GM10266 (cell line): ENCODE data around the gene SV2B.

Source experiments
- DNase-seq: peaks from one replicate; pipeline ENCODE4 v3.0.0; 2012; ENCODE audit errors: extremely low spot score
- CTCF ChIP-seq: IDR thresholded peaks from 2 replicates; pipeline ENCODE4 v1.5.1; 2012; ENCODE audit warnings: mild to moderate bottlenecking, low read depth; ENCODE audit not compliant: control insufficient read depth, insufficient read depth; ENCODE audit errors: missing control alignments

Gene SV2B

GRCh38 chr15:91228383-91228782 is 128.3 kb downstream of the SV2B start:
- no peak for DNase-seq
- TF ChIP-seq CTCF, result no peak

- no peak for DNase-seq
- no peak for TF ChIP-seq CTCF
Measured at GRCh38 chr15:91228890-91229289, 128.8 kb downstream of the SV2B start.

GRCh38 chr15:91231703-91232102 is 131.6 kb downstream of the SV2B start:
- no peak for DNase-seq
- no peak for TF ChIP-seq CTCF

- DNase-seq, result no peak
- TF ChIP-seq CTCF, result no peak
Measured at GRCh38 chr15:91234759-91235158, 134.7 kb downstream of the SV2B start.

- no peak for TF ChIP-seq CTCF
- no peak for DNase-seq
Measured at GRCh38 chr15:91235376-91235775, 135.3 kb downstream of the SV2B start.

GRCh38 chr15:91237445-91237844 is 137.4 kb downstream of the SV2B start:
- TF ChIP-seq CTCF, result no peak
- no peak for DNase-seq

- no peak for TF ChIP-seq CTCF
- DNase-seq, result no peak
Measured at GRCh38 chr15:91238644-91239425, 138.8 kb downstream of the SV2B start.
